ENCODE data around the gene HNRNPUL1.
A peak's percentile ranks its signal among the peaks of the same experiment; 100 is the strongest.

The HNRNPUL1 gene

DNA sequence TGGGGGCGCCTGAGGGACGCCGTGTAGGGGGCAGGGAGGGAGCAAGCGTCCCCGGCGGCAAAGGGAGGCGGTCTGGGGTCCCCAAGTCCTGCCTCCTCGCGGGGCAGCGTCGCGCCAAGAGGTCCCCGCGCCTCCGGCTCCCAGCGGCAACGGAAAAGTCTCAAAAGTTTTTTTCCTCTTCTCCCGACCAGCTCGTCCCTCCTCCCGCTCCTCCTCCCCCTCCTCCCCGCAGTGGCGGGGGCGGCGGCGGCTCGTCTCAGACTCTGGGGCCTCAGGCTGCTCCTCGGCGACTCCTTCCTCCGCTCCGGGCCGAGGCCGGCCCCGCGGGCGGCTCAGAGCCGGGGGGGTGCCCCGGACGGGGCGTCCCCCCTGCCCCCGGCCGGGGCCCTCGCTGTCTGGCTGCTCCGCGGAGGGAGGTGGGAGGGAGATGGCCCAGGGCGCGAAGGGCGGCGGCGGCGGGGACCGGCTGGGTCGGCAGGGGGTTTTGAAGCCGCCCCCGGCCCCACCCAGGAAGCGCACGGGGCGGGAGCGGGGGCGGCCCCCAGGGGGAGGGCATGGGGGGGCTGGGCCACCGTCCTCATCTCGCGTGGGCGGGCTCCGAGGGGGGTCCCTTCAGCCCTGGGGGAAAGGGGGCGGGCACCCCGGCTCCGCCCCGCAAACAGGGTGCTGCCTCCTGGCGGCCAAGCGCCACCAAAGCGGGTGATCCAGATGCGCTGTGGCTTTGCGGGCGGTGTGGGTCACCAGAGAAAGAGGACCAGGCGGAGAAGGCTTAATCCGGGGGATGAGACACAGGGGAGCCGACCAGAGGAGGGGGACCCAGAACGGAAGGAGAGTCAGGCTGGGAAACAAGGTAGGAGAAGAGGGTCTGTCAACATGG, 89.5 kb downstream of the HNRNPUL1 start, which contains the start of gene TGFB1:
TGFB1 (minus strand) TSS at position 457 of the 877 bp plus-strand sequence. CDS start 878 bp downstream, outside the sequence.
- peak; percentile 67 for DNase-seq (ENCODE audit: low read depth)

DNA sequence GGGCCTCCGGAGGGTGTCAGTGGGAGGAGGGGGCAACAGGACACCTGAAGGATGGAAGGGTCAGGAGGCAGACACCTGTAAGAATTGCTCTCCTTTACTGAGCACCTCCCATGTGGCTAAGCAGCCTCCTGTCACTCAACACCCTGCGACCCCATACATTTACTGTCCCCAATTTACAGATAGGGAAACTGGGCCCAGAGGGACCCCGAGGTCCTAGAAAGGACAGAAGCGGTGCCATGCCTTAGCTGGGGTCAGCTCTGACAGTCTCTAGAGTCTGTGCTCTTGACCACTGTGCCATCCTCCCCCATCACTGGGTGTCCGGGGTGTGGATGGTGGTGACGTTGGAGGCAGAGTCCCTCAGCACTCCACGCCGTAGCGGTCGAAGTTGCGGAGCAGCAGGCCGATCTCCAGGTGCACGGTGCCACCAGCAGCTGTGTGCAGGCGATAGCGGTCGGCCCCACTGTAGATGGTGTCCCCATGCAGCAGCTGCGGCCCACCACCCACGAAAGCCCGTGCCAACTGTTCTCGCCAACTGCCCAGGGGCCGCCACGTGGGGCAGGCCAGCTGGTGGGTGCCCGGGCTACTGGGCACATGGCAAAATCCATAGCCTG, 90.3 kb downstream of the HNRNPUL1 start:
- no peak for DNase-seq (ENCODE audit: low read depth)

DNA sequence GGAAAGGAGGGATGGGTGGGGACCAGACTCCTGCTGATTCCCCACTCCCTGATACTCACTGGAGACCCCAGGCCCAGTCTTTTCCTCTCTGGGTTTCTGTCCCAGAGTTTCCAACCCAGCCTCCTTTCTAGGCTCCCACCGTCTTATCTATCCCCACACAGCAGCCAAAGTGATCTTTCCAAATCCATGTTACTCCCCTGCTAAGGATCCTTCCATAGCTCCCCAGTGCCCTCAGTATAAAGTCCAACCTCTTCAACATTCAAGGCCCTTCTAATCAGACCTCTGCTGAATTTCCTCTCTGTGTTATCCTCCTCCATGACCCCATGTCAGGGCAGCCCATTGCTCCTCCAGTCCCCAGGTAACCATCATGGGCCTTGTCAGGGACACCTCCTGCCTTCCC, 90.9 kb downstream of the HNRNPUL1 start:
- DNase-seq (ENCODE audit: low read depth) = no peak

- DNase-seq (ENCODE audit: low read depth) = no peak
Measured at GRCh38 chr19:41355802-41356201, 91.6 kb downstream of the HNRNPUL1 start.

GRCh38 chr19:41356984-41357739, 93.0 kb downstream of the HNRNPUL1 start:
- no peak for DNase-seq (ENCODE audit: low read depth)
